ENCODE data around the gene UBE4B. TPM values are rescaled to one million over a fixed set of nuclear protein-coding genes. Genes with fewer than 3 reads are reported as not detected.

Gene UBE4B
- total RNA-seq (2011; cell fraction: chromatin; rRNA removed; ENCODE audit: low replicate concordance) = 95.3 and 131 TPM in 2 replicates
- 54.5 and 60.3 TPM in 2 replicates for total RNA-seq (2011; cell fraction: nucleolus; rRNA removed)
- total RNA-seq (2011; cell fraction: nucleoplasm; rRNA removed) = 70.8 and 82.3 TPM in 2 replicates
- total RNA-seq (2014; rRNA removed) (43.2 and 50.7 TPM in 2 replicates), total RNA-seq (2014; rRNA removed; fragmentation: Illumina TruSeq; extraction: Trizol) (39.0 and 40.3 TPM in 2 replicates), total RNA-seq (2015; rRNA removed; fragmentation: Illumina TruSeq; extraction: Trizol) (40.1 TPM in 2 replicates), total RNA-seq (2021) (63.7 and 67.4 TPM in 2 replicates), polyA plus RNA-seq (2011; rRNA removed) (20.5 and 24.1 TPM in 2 replicates), polyA plus RNA-seq (2014; fragmentation: Illumina TruSeq; extraction: Trizol) (64.4 and 73.7 TPM in 2 replicates), polyA plus RNA-seq (2014; fragmentation: Nextera tagmentation; extraction: Ambion mirVana) (10 to 100 TPM; 11.7 to 24.9 TPM), polyA plus RNA-seq (2014; rRNA removed) (34.9 and 35.3 TPM in 2 replicates), polyA minus RNA-seq (2011; rRNA and poly(A)+ RNA removed) (41.4 and 45.8 TPM in 2 replicates), Bru-seq, nascent RNA (percentile 78 among the genes with signal in this experiment), BruChase-seq, experiment 1, labeled RNA remaining after a 2-hour chase (percentile 83 among the genes with signal in this experiment), BruChase-seq, experiment 2, labeled RNA remaining after a 6-hour chase (percentile 87 among the genes with signal in this experiment)
- polyA plus RNA-seq (2011; cell fraction: cytosol; rRNA removed) = 17.9 and 26.3 TPM in 2 replicates
- 35.1 and 44.0 TPM in 2 replicates for polyA plus RNA-seq (2011; cell fraction: nucleus; rRNA removed)
- 41.7 and 52.1 TPM in 2 replicates for polyA plus RNA-seq (2012)
- 36.5 and 43.1 TPM in 2 replicates for polyA minus RNA-seq (2011; cell fraction: cytosol; rRNA and poly(A)+ RNA removed)
- 25.7 and 38.8 TPM in 2 replicates for polyA minus RNA-seq (2011; cell fraction: nucleus; rRNA and poly(A)+ RNA removed)
- long read RNA-seq, experiment 1, full-length matches to known transcripts = 16 of 129 reads
- long read RNA-seq, experiment 1, partial matches to known transcripts = 90 of 129 reads
- long read RNA-seq, experiment 1, other reads (novel, unspliced or antisense) = 23 of 129 reads
- long read RNA-seq, experiment 2, partial matches to known transcripts = 16 of 45 reads
- long read RNA-seq, experiment 2, other reads (novel, unspliced or antisense) = 27 of 45 reads
- long read RNA-seq, experiment 3, transcript UBE4B-203 (3 exons, 1,273 nt) = major isoform, 5 of 17 reads
- long read RNA-seq, experiment 3, partial matches to known transcripts = 8 of 17 reads
- long read RNA-seq, experiment 3, other reads (novel, unspliced or antisense) = 4 of 17 reads

- no peaks in the 10 kb centered on the region for H3K27me3 ChIP-seq (ENCODE audit: control insufficient read depth in 2 of 2, insufficient read depth in 2 of 2, low read length in 2 of 2)
- peak within 1 kb of the TSS; percentile 97 for H3K27ac ChIP-seq (ENCODE audit: extremely low read depth, low read depth, low read length)
- in situ Hi-C loops (cut with MboI) = no loop called here
- peaks cover 48% of the 10 kb centered on the region for H3K79me2 ChIP-seq (ENCODE audit: control insufficient read depth, insufficient read depth, low read length)
- H3K9me1 ChIP-seq (ENCODE audit: control insufficient read depth, insufficient read depth, low read length) = no peaks in the 10 kb centered on the region
- ChIA-PET POLR2A (interaction anchor here (0.6 to 3.6 kb wide), 11 partner anchors 9 to 281 kb away, joined by 3 to 31 read pairs (median 3); partner anchors contain the start of genes LZIC and NMNAT1), CTCF (ENCODE audit: low intra/inter-chr PET ratio) (interaction anchor here (0.6 to 1.9 kb wide), 7 partner anchors 82 to 766 kb away, joined by 3 to 9 read pairs (median 4); partner anchors contain the start of genes LZIC and NMNAT1)
- H3K4me3 ChIP-seq = peak within 1 kb of the TSS; percentile 62
- FAIRE-seq (peak; percentile 77), ATAC-seq (peak; percentile 93), DNase-seq (ENCODE audit: extremely low read depth in 1 of 4, low spot score in 3 of 4) (peak; percentile 98 to 99 (median 99))
- peak within 1 kb of the TSS; percentile 84 to 97 for H3K9ac ChIP-seq (ENCODE audit: insufficient read depth in 1 of 2, low read depth in 2 of 2, low read length in 2 of 2)
- under 1% methylated on average over 61 of the region's 73 CpGs for WGBS (ENCODE audit: insufficient coverage, low coverage, missing lambda C conversion rate)
- H3K4me2 ChIP-seq (ENCODE audit: insufficient read depth, low read length) = peak within 1 kb of the TSS; percentile 99
- H2AFZ ChIP-seq (ENCODE audit: low read depth, low read length) = peak within 1 kb of the TSS; percentile 98
- peaks cover 13% of the 10 kb centered on the region; the same call in 1 of the 3 replicates for H3K36me3 ChIP-seq (ENCODE audit: control insufficient read depth, insufficient read depth, low read length)
- peaks cover 3 to 14% of the 10 kb centered on the region in 2 experiments; a peak in 2 of 5 replicates for H3K4me1 ChIP-seq (replicated peaks in 1 of 2; ENCODE audit: control insufficient read depth in 2 of 2, insufficient read depth in 2 of 2, low read length in 2 of 2)
- no peaks in the 10 kb centered on the region for H4K20me1 ChIP-seq (replicated peaks; ENCODE audit: control insufficient read depth, insufficient read depth, low read length)
- BruUV-seq (replicated peaks) = TSS peak; percentile 79
- intact Hi-C loops (cut with micrococcal nuclease) = loop anchor here (1.0 to 10.0 kb wide), 3 partner anchors 89 to 392 kb away; partner anchors contain the start of genes LZIC and NMNAT1
- H3K9me3 ChIP-seq (replicated peaks; ENCODE audit: control insufficient read depth, insufficient read depth, low read depth, low read length) = no peaks in the 10 kb centered on the region
- TF ChIP-seq GMEB1 (CRISPR knock-in tag; IDR thresholded peaks at IDR 0.05) (peak; percentile 90), CEBPZ (IDR thresholded peaks at IDR 0.05; ENCODE audit: borderline replicate concordance, low read depth, low read length) (no peak), LEF1 (IDR thresholded peaks at IDR 0.05) (peak; percentile 40; the same call in 1 of the 2 replicates), SAFB (IDR thresholded peaks at IDR 0.05; ENCODE audit: borderline replicate concordance, low read depth, low read length) (no peak), XRCC5 (IDR thresholded peaks at IDR 0.05; ENCODE audit: low read depth, low read length) (peak; percentile 91), SRSF9 (IDR thresholded peaks at IDR 0.05; ENCODE audit: borderline replicate concordance, low read depth, low read length) (no peak), ZNF507 (tag; conservative IDR thresholded peaks at IDR 0.05) (no peak), NCOA1 (IDR thresholded peaks at IDR 0.05; ENCODE audit: low read depth) (0 out of 2 replicates have a peak, but pooled peaks have one; percentile 52), MEIS2 (IDR thresholded peaks at IDR 0.05; ENCODE audit: partially characterized antibody) (peak; percentile 92)
Observed at GRCh38 chr1:10032590-10033358, at the start of gene UBE4B. Gene UBE4B, plus strand, starts transcription at chr1:10032958. Its CDS starts 713 bp downstream, at chr1:10033671.

All from K562 (cell line).